SIG-M5 (cell line): ENCODE data around the gene ZMIZ1.

ENCODE experiments used
- DNase-seq: peaks from one replicate; lab custom pipeline; 2025; lab: John Stamatoyannopoulos, UW

Gene ZMIZ1

GRCh38 chr10:79186486-79187120, 117.8 kb downstream of the ZMIZ1 start:
- DNase-seq = no peak

- DNase-seq = no peak
These were observed 118.6 kb downstream of the ZMIZ1 start for GRCh38 chr10:79187121-79187940.

DNA sequence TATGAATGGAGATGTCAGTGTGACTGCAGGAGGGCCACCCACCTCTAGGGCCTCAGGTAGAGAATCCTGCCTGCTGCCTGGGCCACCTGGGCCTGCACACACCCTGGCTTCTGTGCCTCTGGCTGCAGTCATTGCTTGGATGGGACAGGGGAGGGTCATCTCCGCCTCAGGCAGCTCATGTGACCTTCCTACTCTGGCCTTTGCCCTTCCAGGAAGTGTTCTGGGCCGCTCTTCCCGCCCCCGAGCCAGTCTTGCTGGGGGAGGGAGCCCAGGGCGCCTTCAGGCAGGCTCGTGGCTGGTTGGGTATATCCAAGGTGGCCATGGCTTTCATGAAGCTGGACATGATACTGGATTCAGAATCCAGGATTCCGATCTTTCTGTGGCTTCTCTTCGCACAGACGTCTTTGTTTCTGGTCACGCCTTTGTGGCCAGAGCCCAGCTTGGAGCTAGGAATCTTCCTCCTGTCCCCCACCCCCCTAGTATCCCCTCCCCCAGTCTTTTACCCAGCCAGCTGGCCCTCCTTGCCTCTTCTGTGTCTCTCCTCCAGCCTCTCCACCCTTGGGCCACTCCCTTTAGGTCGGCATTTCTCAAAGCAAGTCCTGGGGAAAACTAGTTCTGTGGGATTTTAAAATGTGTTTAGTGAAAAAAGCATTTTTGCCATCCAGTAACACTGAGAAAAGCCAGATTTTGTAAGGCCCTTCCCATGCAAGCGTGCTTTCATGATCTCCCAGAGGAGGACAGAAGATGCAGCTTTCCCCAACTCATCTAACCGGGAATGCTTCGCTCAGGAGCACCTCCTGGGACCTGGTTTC, 119.6 kb downstream of the ZMIZ1 start:
- DNase-seq = no peak

GRCh38 chr10:79189181-79189580, 120.4 kb downstream of the ZMIZ1 start:
- no peak for DNase-seq

- DNase-seq = no peak
These were observed 121.2 kb downstream of the ZMIZ1 start for GRCh38 chr10:79189853-79190435.

GRCh38 chr10:79190740-79191261, 122.0 kb downstream of the ZMIZ1 start:
- DNase-seq = no peak

DNA sequence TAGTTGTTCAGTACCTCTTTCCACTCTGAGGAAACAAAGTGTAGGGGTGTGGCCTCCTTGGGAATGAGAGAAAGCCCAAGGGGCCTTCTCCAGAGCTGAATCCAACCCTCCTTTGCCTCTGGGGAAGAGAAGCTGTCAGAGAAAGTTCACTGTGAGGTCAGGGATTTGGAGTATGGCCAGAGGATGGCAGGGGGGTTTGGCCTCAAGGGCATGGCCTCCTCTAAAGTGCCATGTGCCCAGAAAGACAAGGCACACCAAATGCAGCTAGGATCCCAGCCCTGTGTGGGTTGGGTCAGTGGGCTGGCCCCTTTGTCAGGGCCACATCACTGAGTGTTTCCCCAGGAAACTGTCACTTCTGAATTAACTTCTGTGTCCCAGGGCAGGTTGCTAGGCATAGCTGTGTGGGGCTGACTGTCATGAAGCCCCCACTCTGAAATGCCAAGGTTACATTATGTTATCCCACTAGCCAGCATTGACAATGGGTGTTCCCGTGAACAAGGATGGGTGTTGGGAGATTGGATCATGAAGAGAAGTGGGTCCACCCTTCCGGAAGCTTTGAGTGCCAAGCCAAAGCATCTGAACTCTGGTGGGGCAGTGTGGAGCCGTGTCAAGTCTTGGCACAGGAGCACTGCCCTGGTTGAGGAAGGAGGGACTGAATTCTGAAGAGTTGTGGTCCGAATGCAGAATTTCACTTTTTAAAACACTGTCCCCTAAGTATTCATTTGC, 123.3 kb downstream of the ZMIZ1 start:
- DNase-seq = no peak

GRCh38 chr10:79192677-79193003, 123.9 kb downstream of the ZMIZ1 start:
- no peak for DNase-seq

DNA sequence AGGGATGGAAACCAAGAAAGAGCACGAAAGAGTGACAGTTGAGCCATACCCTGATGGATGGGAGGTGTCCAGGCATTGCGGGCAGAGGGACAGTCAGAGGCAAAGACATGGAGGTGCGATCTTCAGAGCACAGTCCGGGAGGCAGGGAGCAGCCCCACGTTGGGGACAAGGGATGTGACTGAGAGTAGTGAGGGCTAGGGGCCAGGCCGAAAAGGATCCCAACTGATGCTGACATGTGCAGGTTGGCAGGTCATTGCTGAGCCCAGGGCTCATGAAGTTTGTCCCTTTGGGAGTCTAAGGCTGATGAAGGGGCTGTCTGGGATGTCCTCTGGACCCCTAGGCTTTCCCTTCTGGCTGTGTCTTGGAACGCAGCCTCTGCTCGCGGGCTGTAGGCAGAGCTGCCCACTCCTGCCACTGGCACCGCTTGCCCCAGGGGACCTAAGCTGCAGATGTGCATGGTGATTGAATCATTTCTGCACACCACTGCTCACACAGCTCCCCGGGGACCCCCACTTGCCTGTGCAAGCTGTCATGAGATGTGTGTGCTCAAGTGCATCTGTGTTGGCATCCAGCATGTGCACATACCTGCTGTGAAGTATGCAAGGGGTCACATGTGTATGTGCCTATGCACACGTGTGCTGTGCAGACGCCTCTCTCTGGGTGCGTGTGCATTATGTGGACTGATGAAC, 125.1 kb downstream of the ZMIZ1 start:
- no peak for DNase-seq

GRCh38 chr10:79195091-79195923, 126.5 kb downstream of the ZMIZ1 start:
- DNase-seq = peak; percentile 1

GRCh38 chr10:79196470-79197461, 128.0 kb downstream of the ZMIZ1 start:
- no peak for DNase-seq

DNA sequence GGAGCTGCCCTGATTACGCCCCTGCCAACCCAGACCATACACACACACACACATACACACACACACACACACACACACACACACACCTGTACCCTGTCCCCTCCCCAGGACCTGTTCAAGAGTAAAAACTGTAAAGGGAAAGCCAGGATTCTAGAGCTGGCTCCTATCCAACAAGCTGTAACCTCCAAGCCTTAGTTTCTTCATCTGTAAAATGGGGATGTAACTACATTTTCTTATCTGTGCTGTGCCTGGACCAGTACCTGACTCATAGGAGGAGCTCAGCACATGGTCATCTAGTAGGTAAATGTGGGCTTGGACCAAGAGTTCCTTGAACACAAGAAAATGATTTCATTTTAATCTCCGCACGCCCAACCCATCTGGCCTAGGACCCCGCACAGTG, 128.8 kb downstream of the ZMIZ1 start:
- no peak for DNase-seq

GRCh38 chr10:79200346-79200745, 131.6 kb downstream of the ZMIZ1 start:
- DNase-seq = no peak

DNA sequence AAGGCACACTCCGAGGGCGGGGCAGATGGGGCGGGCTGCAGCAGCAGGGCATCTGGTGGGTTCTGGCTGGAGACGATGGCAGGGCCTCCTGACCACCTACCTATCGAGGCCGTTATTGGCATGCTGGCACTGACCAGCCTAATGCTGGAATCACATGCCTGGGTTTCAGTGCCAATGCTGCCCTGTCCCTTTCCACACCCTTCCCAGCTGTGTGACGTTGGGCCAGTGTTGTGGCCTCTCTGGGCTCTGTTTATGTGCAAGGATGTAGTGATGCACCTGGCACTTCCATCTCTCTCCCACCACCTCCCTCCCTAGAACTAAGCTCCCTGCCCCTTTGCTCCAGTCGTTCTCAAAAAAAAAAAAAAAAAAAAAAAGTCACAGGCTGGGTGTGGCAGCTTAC, 132.9 kb downstream of the ZMIZ1 start:
- DNase-seq = no peak

GRCh38 chr10:79202188-79203013, 133.6 kb downstream of the ZMIZ1 start:
- DNase-seq = no peak

GRCh38 chr10:79203014-79203644, 134.4 kb downstream of the ZMIZ1 start:
- DNase-seq = no peak

GRCh38 chr10:79203833-79204232, 135.1 kb downstream of the ZMIZ1 start:
- no peak for DNase-seq
